ENCODE data around the gene KIAA1191. TPM values are rescaled to one million over a fixed set of nuclear protein-coding genes. Genes with fewer than 3 reads are reported as not detected.
A peak's percentile ranks its signal among the peaks of the same experiment; 100 is the strongest.
"Not testable (repeated sequence)": the region's sequence is repeated elsewhere in the genome, so short reads cannot be mapped to it uniquely, and the experiment has no call there.

KIAA1191 gene
- total RNA-seq, 1 experiment from 2014 or later: 57.5 TPM

DNA sequence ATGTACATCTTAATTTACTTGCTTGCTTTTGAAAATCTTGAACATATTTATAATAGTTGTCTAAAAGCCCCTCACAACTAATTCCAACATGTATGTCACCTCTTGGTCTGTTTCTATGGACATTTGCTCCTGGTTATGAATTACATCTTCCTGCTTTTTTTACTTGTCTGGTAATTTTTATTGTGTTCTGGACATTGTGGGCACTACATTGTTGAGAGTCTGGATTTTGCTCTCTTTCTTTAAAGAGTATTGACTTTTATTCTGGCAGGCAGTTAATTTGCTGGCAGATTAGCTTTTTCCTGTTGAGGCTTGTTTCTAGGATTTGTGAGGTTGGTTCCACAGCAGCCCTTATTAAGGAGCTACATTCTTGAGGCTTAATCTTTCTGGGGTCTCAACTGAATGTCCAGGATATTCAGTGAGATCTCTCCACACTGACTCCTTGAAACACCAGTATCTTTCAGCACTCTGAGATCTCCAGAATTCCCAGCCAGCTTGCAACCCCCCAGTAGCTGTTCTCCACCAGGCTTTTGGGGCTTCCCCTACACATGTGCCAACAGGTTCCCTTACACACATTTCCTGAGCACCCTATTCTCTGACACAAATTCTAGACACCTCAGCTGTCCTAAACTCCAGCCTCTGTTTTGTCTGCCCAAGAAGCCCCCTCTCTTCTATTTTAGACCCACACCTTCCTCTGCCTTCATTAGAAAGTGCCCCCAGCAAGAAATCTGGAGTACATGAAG lies 27.4 kb downstream of the KIAA1191 start:
- Histone ChIP-seq H3K4me2 (ENCODE audit: low read depth, low read length, poor library complexity, severe bottlenecking) (no peak overlapping the region), H2AFZ (ENCODE audit: low read length) (no peak overlapping the region), H4K20me1 (ENCODE audit: insufficient read depth, low read depth, low read length) (no peaks in the 10 kb centered on the region), H3K36me3 (ENCODE audit: insufficient read depth, low read length) (peaks cover 11% of the 10 kb centered on the region; the same call in 1 of the 2 replicates), H3K9me3 (ENCODE audit: low read length) (no peaks in the 10 kb centered on the region), H3K9ac (ENCODE audit: low read length) (no peak overlapping the region), H3K9me2 (replicated peaks; ENCODE audit: insufficient read depth, low read length) (no peaks in the 10 kb centered on the region), H3K27me3 (ENCODE audit: low read length) (no peaks in the 10 kb centered on the region), H3K27ac (ENCODE audit: low read length) (no peak overlapping the region), H3K4me1 (ENCODE audit: low read length) (no peaks in the 10 kb centered on the region), H3K79me2 (ENCODE audit: low read length) (no peaks in the 10 kb centered on the region), H3K4me3 (ENCODE audit: low read length) (no peak overlapping the region)
- DNase-seq: no peak

DNA sequence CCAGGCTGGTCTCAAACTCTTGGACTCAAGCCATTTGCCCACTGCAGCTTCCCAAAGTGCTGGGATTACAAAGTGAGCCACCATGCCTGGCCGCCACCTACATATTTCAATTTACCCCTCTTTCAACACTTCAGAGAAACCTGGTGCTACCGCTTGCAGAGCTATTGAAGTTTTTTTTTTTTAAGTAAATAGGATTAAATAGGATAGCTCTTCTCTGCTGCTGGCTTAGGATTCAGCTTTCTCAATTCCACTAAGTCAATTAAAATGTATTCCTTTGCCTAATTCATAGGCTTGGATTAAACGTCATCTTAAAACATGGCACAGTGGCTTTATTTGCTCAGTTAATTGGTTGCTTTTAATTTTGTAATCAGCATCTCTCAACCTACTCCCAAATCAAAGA lies 41.0 kb downstream of the KIAA1191 start:
- no peaks in the 10 kb centered on the region for H3K9me2 ChIP-seq (replicated peaks; ENCODE audit: insufficient read depth, low read length)
- H3K27ac ChIP-seq (ENCODE audit: low read length): no peak overlapping the region
- H3K9me3 ChIP-seq (ENCODE audit: low read length): no peaks in the 10 kb centered on the region
- H3K36me3 ChIP-seq (ENCODE audit: insufficient read depth, low read length): peaks cover 27% of the 10 kb centered on the region
- no peak for DNase-seq
- H3K9ac ChIP-seq (ENCODE audit: low read length): no peak overlapping the region
- H3K27me3 ChIP-seq (ENCODE audit: low read length): no peaks in the 10 kb centered on the region
- no peaks in the 10 kb centered on the region for H3K79me2 ChIP-seq (ENCODE audit: low read length)
- no peak overlapping the region for H2AFZ ChIP-seq (ENCODE audit: low read length)
- no peaks in the 10 kb centered on the region for H4K20me1 ChIP-seq (ENCODE audit: insufficient read depth, low read depth, low read length)
- H3K4me1 ChIP-seq (ENCODE audit: low read length): no peaks in the 10 kb centered on the region
- H3K4me2 ChIP-seq (ENCODE audit: low read depth, low read length, poor library complexity, severe bottlenecking): no peak overlapping the region
- no peak overlapping the region for H3K4me3 ChIP-seq (ENCODE audit: low read length)

DNA sequence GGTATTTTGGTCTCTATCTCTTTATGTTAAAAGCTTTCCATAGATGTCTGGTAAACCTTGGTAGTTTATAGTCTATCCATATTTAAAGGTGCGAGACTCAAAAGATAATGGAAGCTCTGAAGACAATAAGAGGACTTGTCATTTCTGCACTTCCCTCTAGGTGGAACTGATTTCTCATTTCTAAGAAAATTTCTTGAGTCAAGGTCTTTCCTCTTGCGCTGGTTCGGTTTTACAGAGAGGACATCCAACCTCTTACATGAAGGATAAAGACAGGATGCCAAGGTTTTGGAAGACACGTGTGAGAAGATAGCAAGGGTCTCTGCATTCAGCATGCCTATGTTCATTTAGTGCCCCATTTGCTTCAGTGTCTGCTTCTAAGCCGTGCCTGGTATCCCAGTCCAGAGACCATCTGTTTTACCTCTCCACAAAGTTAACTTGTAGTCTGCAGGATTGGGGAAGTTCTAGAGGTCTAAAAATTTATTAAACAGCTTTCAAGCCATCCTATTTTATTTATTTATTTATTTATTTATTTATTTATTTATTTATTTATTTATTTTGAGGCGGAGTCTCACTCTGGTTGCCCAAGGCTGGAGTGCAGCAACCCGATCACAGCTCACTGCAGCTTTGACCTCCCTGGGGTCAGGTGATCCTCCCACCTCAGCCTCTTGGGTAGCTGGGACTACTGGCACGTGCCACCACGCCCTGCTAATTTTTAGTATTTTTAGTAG lies 41.6 kb downstream of the KIAA1191 start:
- H3K4me2 ChIP-seq (ENCODE audit: low read depth, low read length, poor library complexity, severe bottlenecking): no peak overlapping the region
- H4K20me1 ChIP-seq (ENCODE audit: insufficient read depth, low read depth, low read length): no peaks in the 10 kb centered on the region

DNA sequence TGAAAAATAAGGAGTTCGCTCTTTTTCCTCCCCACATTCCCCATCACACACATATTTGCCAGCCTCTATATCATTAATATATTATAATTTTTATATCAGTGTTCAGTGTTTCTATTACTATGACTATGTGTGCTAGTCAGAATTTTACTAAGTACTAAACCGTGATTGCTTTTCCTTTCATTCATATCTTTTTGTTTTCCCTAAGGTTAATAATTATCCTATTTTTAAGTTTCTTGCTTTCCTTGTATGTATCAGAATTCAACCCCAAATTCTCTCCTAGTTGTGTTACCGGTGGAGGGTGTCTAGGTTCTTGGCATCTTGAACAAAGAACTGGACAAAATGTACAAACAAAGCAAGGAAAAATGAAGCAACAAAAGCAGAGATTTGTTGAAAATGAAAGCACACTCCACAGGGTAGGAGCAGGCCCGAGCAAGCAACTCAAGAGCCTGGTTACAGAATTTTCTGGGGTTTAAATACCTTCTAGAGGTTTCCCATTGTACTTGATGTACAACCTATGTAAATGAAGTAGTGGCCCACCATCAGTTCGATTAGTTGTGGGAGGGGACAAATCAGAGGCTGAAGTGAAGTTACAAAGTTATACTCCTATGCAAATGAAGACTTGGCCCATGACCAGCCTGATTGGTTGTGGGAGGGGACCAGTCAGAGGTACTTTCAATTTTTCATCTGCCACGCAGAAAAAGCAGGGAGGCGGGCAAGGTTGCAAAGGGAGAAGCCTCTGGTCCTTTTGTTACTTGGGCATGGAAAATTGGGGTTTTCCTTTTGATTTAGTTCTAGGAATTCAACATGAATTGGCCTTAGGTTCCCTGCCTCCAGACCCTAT lies 43.8 kb downstream of the KIAA1191 start:
- H3K27ac ChIP-seq (ENCODE audit: low read length): no peak overlapping the region
- no peak overlapping the region for H3K4me2 ChIP-seq (ENCODE audit: low read depth, low read length, poor library complexity, severe bottlenecking)
- peaks cover 22% of the 10 kb centered on the region for H3K36me3 ChIP-seq (ENCODE audit: insufficient read depth, low read length)
- no peak for DNase-seq
- no peak overlapping the region for H2AFZ ChIP-seq (ENCODE audit: low read length)
- H4K20me1 ChIP-seq (ENCODE audit: insufficient read depth, low read depth, low read length): no peaks in the 10 kb centered on the region
- H3K9me3 ChIP-seq (ENCODE audit: low read length): no peaks in the 10 kb centered on the region
- no peaks in the 10 kb centered on the region for H3K79me2 ChIP-seq (ENCODE audit: low read length)
- no peak overlapping the region for H3K9ac ChIP-seq (ENCODE audit: low read length)
- H3K9me2 ChIP-seq (replicated peaks; ENCODE audit: insufficient read depth, low read length): no peaks in the 10 kb centered on the region
- H3K4me1 ChIP-seq (ENCODE audit: low read length): no peaks in the 10 kb centered on the region
- no peaks in the 10 kb centered on the region for H3K27me3 ChIP-seq (ENCODE audit: low read length)
- no peak overlapping the region for H3K4me3 ChIP-seq (ENCODE audit: low read length)

More for the DNA sequence above, 41.6 kb downstream of the KIAA1191 start:
- Histone ChIP-seq H3K27me3 (ENCODE audit: low read length) (no peaks in the 10 kb centered on the region), H3K9me2 (replicated peaks; ENCODE audit: insufficient read depth, low read length) (no peaks in the 10 kb centered on the region), H2AFZ (ENCODE audit: low read length) (no peak overlapping the region), H3K4me1 (ENCODE audit: low read length) (no peaks in the 10 kb centered on the region), H3K27ac (ENCODE audit: low read length) (no peak overlapping the region), H3K9ac (ENCODE audit: low read length) (no peak overlapping the region), H3K79me2 (ENCODE audit: low read length) (no peaks in the 10 kb centered on the region), H3K36me3 (ENCODE audit: insufficient read depth, low read length) (peaks cover 31% of the 10 kb centered on the region), H3K9me3 (ENCODE audit: low read length) (no peaks in the 10 kb centered on the region), H3K4me3 (ENCODE audit: low read length) (no peak overlapping the region)
- no peak for DNase-seq

DNA sequence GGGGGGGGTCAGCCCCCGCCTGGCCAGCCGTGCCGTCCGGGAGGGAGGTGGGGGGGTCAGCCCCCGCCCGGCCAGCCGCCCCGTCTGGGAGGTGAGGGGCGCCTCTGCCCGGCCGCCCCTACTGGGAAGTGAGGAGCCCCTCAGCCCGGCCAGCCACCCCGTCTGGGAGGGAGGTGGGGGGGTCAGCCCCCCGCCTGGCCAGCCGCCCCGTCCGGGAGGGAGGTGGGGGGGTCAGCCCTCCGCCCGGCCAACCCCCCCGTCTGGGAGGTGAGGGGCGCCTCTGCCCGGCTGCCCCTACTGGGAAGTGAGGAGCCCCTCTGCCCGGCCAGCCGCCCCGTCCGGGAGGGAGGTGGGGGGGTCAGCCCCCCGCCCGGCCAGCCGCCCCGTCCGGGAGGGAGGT lies 56.2 kb downstream of the KIAA1191 start:
- H3K4me1 ChIP-seq (ENCODE audit: low read length): peaks cover 30% of the 10 kb centered on the region
- not testable (repeated sequence) for H3K9me2 ChIP-seq (replicated peaks; ENCODE audit: insufficient read depth, low read length); H4K20me1 ChIP-seq (ENCODE audit: insufficient read depth, low read depth, low read length); H3K27me3 ChIP-seq (ENCODE audit: low read length); H3K9me3 ChIP-seq (ENCODE audit: low read length); H3K79me2 ChIP-seq (ENCODE audit: low read length); H3K4me3 ChIP-seq (ENCODE audit: low read length); DNase-seq; H3K9ac ChIP-seq (ENCODE audit: low read length); H2AFZ ChIP-seq (ENCODE audit: low read length); H3K4me2 ChIP-seq (ENCODE audit: low read depth, low read length, poor library complexity, severe bottlenecking); H3K27ac ChIP-seq (ENCODE audit: low read length)
- peaks cover 19% of the 10 kb centered on the region for H3K36me3 ChIP-seq (ENCODE audit: insufficient read depth, low read length)

Small RNA genes within 50 kb of the gene (small RNA-seq; reads per million reads assigned to genes)
- gene MIR1271: 3.1 reads per million, percentile 67 among the genes with 10 or more reads in this experiment

Other genes with a start within 250 kb of the KIAA1191 start
- 25.3 and 32.5 TPM in 2 replicates for gene SIMC1, start 123.3 kb downstream of the KIAA1191 start, total RNA-seq (2014; rRNA removed; shearing (Covaris generic); ENCODE audit: low replicate concordance)
- gene ARL10, start 3.7 kb upstream of the KIAA1191 start, total RNA-seq (2014; rRNA removed; shearing (Covaris generic); ENCODE audit: low replicate concordance): 4.8 and 5.8 TPM in 2 replicates
- 19.8 and 57.5 TPM in 2 replicates for gene NOP16, start 26.8 kb upstream of the KIAA1191 start, total RNA-seq (2014; rRNA removed; shearing (Covaris generic); ENCODE audit: low replicate concordance)
- 146 and 207 TPM in 2 replicates for gene HIGD2A, start 27.0 kb upstream of the KIAA1191 start, total RNA-seq (2014; rRNA removed; shearing (Covaris generic); ENCODE audit: low replicate concordance)
- gene CLTB, start 54.8 kb upstream of the KIAA1191 start, total RNA-seq (2014; rRNA removed; shearing (Covaris generic); ENCODE audit: low replicate concordance): 31.7 and 78.9 TPM in 2 replicates
- 22.9 and 37.5 TPM in 2 replicates for gene FAF2, start 86.6 kb upstream of the KIAA1191 start, total RNA-seq (2014; rRNA removed; shearing (Covaris generic); ENCODE audit: low replicate concordance)
- 33.1 and 55.8 TPM in 2 replicates for gene RNF44, start 175.6 kb upstream of the KIAA1191 start, total RNA-seq (2014; rRNA removed; shearing (Covaris generic); ENCODE audit: low replicate concordance)
- 0.04 and 0.07 TPM in 2 replicates for gene CDHR2, start 187.6 kb upstream of the KIAA1191 start, total RNA-seq (2014; rRNA removed; shearing (Covaris generic); ENCODE audit: low replicate concordance)
- 1.9 and 4.6 TPM in 2 replicates for gene GPRIN1, start 248.4 kb upstream of the KIAA1191 start, total RNA-seq (2014; rRNA removed; shearing (Covaris generic); ENCODE audit: low replicate concordance)